Activated CD4-positive, alpha-beta memory T cell treated with anti-CD3 and anti-CD28 coated beads, Interleukin-2, amount 10 ng/mL, durations not matched to agents 7 days and 5 days (primary cell): ENCODE measurements around the gene CD300C. TPM values are rescaled to one million over a fixed set of nuclear protein-coding genes. Genes with fewer than 3 reads are reported as not detected.
"Not testable (repeated sequence)": the region's sequence is repeated elsewhere in the genome, so short reads cannot be mapped to it uniquely, and the experiment has no call there.

ENCODE experiments used
- CTCF ChIA-PET: fragments of 350-600 bp; sonication (Branson Sonifier 250); formaldehyde crosslinking; loops from one replicate; lab custom pipeline; 2021; ENCODE audit warnings: antibody characterized with exemption, inconsistent platforms; lab: Charles Lee
- POLR2A ChIA-PET: fragments of 350-600 bp; sonication (Branson Sonifier 250); formaldehyde crosslinking; loops from one replicate; lab custom pipeline; 2021; ENCODE audit warnings: antibody characterized with exemption; lab: Charles Lee
- DNase-seq: peaks from one replicate; pipeline ENCODE4 v3.0.0-alpha.2; 2020
- H3K27ac Mint-ChIP-seq: one replicate; pipeline ENCODE4 v1.8.0; 2021; ENCODE audit warnings: mild to moderate bottlenecking, mixed read lengths
- H3K27me3 Mint-ChIP-seq: one replicate; pipeline ENCODE4 v1.8.0; 2021; ENCODE audit warnings: mixed read lengths
- H3K36me3 Mint-ChIP-seq: one replicate; pipeline ENCODE4 v1.8.0; 2021; ENCODE audit warnings: low read depth, mixed read lengths
- H3K4me1 Mint-ChIP-seq: one replicate; pipeline ENCODE4 v1.8.0; 2021; ENCODE audit warnings: mixed read lengths
- H3K4me3 Mint-ChIP-seq: one replicate; pipeline ENCODE4 v1.8.0; 2021; ENCODE audit warnings: mild to moderate bottlenecking, mixed read lengths
- H3K9me3 Mint-ChIP-seq: one replicate; pipeline ENCODE4 v1.8.0; 2021; ENCODE audit warnings: mixed read lengths
- total RNA-seq, 2 experiments: library from RNA; stranded (reverse); gene quantifications; one replicate each; pipeline ENCODE4 v1.2.3, GENCODE V29; 2021

CD300C gene
- total RNA-seq, 2 experiments from 2014 or later: 3.9 to 4.1 TPM

DNA sequence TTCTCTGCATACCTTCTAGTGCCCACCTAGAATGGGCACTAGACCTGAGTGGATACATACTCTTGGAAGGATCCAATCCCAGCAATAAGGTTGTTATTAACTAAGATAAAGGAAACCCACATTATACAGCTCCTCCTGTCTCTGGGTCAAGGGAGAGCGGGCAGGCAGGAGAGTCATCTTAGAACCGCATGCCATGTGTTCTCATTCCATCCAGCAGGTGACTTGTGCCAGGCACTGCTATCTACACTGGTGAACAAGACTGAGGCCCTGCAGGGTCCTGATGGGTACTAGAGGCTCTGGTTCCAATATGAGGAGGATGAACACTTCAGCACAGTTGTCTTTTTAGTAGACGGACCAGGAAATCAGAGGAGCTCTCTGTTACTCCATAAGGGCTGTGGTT, 27.3 kb upstream of the CD300C start:
- Mint-ChIP-seq H3K27ac (no peak overlapping the region), H3K36me3 (no peaks in the 10 kb centered on the region), H3K9me3 (peaks cover 5% of the 10 kb centered on the region), H3K4me1 (peaks cover 16% of the 10 kb centered on the region), H3K27me3 (peaks cover 43% of the 10 kb centered on the region), H3K4me3 (no peak overlapping the region)
- DNase-seq: no peak
- ChIA-PET POLR2A (no interaction called here), CTCF (interaction anchor here (1.1 to 1.4 kb wide), 2 partner anchors 164 to 218 kb away, joined by 3 to 4 read pairs; partner anchors contain the start of gene RAB37)

DNA sequence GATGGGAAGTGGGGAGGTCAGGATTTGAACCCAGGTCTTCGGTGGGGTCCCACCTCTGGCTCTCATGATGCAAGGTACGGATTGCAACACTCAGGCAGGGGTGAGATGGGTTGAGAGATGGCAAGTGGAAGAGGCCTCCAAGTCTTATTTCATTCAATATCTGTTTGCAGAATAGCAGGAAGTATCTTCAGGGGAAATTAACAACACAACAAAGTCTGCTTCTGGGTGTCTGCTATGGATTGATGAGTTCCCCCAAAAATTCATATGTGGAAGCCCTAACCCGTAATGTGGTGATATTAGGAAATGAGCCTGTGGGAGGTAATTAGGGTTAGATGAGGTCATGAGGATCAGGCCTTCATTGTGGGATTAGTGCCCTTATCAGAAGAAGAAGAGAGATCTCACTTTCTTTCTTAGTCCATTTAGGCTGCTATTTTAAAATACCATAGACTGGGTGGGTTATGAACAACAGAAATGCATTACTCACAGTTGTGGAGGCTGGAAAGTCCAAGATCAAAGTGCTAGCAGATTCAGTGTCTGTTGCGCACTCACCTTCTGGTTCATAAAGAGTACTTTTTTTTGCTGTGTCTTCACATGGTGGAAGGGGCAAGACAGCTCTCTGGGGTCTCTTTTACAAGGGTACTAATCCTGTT, 25.8 kb upstream of the CD300C start:
- Mint-ChIP-seq H3K9me3 (peaks cover 5% of the 10 kb centered on the region), H3K27ac (no peak overlapping the region), H3K36me3 (no peaks in the 10 kb centered on the region), H3K4me1 (peaks cover 16% of the 10 kb centered on the region), H3K27me3 (peaks cover 50% of the 10 kb centered on the region), H3K4me3 (no peak overlapping the region)
- POLR2A ChIA-PET: no interaction called here
- CTCF ChIA-PET: no interaction called here
- no peak for DNase-seq

DNA sequence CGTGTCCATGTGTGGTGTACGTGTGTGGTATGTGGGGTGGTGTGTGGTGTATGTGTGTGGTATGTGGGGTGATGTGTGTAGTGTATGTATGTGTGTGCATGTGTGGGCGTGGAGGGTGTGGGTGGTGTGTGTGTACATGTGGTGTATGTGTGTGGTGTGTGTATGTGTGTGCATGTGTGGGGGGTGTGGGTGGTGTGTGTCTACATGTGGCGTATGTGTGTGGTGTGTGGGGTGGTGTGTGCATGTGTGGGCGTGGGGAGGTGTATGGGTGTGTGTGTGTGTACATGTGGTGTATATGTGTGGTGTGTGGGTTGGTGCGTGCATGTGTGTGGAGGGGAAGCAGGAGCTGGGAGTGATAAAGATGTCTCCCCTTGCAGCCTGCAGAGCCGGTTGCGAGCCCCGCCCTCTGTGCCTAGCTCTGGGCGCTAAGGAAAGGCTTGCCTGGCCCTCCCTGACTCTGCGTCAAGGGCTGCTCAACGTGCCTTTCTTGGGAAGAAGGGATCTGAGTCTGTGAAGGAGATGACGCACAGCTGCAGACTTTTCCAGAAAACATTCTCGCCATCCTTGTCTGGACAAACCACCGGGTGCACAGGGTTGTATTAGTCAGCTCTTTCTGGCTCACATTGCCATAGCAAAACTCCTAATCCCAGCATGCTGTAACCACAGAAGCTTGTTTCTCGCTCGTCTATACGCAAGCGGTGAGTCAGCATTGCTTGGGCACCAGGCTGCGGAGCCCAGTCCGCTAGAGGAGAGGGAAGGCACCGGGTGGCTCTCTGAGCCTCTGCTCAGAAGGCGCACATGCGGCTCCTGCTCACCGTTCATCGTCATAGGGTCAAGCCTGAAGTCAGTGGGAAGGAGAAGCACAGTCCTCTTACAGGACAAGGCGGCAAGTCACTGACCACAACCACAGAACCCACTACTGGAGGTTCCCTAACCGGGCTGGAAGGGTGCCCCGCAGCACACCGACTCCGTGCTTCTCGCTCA, 23.4 kb upstream of the CD300C start:
- H3K27me3 Mint-ChIP-seq: peaks cover 44% of the 10 kb centered on the region
- ChIA-PET POLR2A (interaction anchor here (1.4 kb wide), 1 partner anchor 304 kb away, joined by 3 read pairs; the partner anchor contains the start of gene FDXR), CTCF (no interaction called here)
- no peak for DNase-seq
- peaks cover 16% of the 10 kb centered on the region for H3K4me1 Mint-ChIP-seq
- peaks cover 5% of the 10 kb centered on the region for H3K9me3 Mint-ChIP-seq
- H3K4me3 Mint-ChIP-seq: no peak overlapping the region
- H3K36me3 Mint-ChIP-seq: no peaks in the 10 kb centered on the region
- H3K27ac Mint-ChIP-seq: no peak overlapping the region

DNA sequence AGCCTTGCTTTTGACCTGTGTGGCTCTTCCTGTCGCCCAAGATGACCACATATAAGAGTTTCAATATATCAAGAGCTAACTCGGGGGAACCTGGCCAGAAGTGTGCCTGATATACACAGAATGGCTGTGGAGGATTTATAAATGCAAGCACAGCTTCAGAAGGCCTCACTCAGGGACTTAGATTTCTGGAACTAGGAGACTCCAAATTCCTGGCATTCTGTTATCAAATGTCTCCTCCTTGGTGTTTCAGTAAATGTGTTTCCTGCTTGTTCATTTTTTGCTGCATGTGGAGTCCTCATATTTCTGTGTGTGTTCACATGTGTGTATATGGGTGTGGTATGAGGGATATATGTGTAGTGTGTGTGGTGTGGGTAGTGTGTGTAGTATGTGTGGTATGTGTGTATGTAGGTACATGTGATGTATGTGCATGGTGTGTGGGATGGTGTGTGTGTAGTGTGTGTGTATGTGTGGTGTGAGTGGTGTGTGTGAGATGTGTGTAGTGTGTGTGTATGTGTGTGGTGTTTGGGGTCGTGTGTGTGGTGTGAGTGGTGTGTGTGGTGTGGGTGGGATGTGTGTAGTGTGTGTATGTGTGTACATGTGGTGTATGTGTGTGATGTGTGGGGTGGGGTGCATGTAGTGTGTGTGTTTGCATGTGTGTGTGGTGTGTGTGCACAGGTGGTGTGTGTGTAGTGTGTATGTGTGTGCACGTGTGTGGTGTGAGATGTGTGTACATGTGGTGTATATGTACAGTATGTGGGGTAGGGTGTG, 22.4 kb upstream of the CD300C start:
- H3K27me3 Mint-ChIP-seq: peaks cover 46% of the 10 kb centered on the region
- CTCF ChIA-PET: no interaction called here
- H3K4me3 Mint-ChIP-seq: no peak overlapping the region
- H3K36me3 Mint-ChIP-seq: no peaks in the 10 kb centered on the region
- peaks cover 16% of the 10 kb centered on the region for H3K4me1 Mint-ChIP-seq
- H3K9me3 Mint-ChIP-seq: peaks cover 5% of the 10 kb centered on the region
- no peak overlapping the region for H3K27ac Mint-ChIP-seq
- no peak for DNase-seq
- POLR2A ChIA-PET: no interaction called here

DNA sequence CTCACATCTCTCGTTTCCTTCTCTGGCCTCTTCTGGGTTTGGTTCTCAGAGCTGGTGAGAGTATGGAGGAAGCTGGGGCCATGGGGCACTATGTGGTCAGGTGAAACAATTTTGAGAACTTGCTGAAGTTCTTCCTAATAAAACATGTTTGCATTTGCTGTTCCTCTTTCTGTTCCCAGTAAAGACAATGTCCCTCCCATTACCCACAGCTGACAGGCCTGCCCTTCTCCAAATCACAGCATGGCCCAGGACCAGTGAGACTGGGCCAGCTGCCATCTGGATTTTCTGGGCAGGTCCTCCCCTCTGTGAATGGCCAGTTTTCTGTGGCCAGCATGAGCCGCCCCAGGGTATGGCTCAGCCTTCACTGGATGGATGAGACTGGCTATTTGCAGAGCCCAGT, 21.5 kb upstream of the CD300C start, which contains the start of gene CD300H:
Gene CD300H (minus strand): TSS at position 113 of the 400 bp plus-strand sequence.
- H3K9me3 Mint-ChIP-seq: peaks cover 5% of the 10 kb centered on the region
- POLR2A ChIA-PET: no interaction called here

DNA sequence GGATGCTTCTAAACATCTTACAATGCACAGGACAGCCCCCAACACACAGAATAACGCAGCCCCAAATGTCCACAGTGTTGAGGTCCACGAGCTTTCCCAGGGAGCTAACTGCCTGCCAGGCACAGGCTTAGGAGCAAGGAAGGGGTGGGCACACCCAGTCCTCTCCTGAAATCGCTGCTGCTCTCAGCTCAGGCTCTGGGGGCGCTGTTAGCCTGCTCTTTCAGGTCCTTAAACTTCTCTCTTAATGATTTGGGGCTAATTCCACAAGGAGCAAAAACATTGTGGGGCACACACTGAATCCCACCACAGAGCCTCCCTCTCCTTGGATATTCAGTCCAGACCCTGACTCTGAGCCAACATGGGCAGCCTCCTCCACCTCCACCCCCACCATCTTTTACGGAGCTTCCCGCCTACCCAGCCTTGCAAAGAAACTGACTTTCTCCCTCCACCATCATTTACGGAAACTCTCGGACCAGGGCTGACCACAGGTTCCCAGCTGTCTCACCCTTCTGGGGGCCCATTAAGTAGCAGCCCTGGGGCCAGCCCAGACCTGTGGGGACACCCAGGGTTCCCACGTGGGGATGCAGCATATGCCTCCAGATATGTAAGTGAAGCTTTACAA, 20.3 kb upstream of the CD300C start:
- H3K9me3 Mint-ChIP-seq: peaks cover 5% of the 10 kb centered on the region
- ChIA-PET POLR2A (interaction anchor here (0.7 kb wide), 1 partner anchor 192 kb away, joined by 3 read pairs; no protein-coding TSS in a partner anchor), CTCF (interaction anchor here (0.6 to 2.1 kb wide), 16 partner anchors 8 to 395 kb away, joined by 3 to 12 read pairs (median 4); partner anchors contain the start of gene RAB37)
- no peak overlapping the region for H3K4me3 Mint-ChIP-seq
- H3K27me3 Mint-ChIP-seq: peaks cover 53% of the 10 kb centered on the region
- no peak overlapping the region for H3K27ac Mint-ChIP-seq
- peaks cover 16% of the 10 kb centered on the region for H3K4me1 Mint-ChIP-seq
- DNase-seq: peak; percentile 41
- no peaks in the 10 kb centered on the region for H3K36me3 Mint-ChIP-seq

More for the DNA sequence above, 21.5 kb upstream of the CD300C start, which contains the start of gene CD300H:
- Mint-ChIP-seq H3K27me3 (peaks cover 48% of the 10 kb centered on the region), H3K36me3 (no peaks in the 10 kb centered on the region), H3K27ac (no peak within 1 kb of the TSS), H3K4me1 (peaks cover 16% of the 10 kb centered on the region), H3K4me3 (no peak within 1 kb of the TSS)
- CTCF ChIA-PET: interaction anchor here (0.9 to 1.4 kb wide), 2 partner anchors 19 to 170 kb away, joined by 3 to 5 read pairs; partner anchors contain the start of gene RAB37
- DNase-seq: no peak

DNA sequence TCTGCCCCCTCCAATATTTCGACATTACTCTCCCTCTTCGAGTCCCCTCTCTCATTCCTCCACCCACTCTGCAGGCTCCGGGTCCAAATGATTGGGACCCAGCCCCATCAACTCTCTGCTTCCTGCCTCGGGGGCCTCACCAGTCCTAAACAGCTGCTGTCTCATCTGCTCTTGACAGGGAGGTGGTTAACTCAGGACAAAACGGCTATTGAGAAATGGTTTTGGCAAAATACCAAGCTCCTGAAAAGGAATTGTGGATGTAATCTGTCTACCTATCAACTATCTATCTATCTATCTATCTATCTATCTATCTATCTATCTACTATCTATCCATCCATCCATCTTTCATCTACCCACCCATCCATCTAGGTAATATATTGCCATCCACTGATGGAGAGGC, 19.2 kb upstream of the CD300C start:
- Mint-ChIP-seq H3K4me1 (peaks cover 16% of the 10 kb centered on the region), H3K27me3 (peaks cover 52% of the 10 kb centered on the region), H3K36me3 (no peaks in the 10 kb centered on the region), H3K27ac (no peak overlapping the region), H3K4me3 (no peak overlapping the region), H3K9me3 (peaks cover 5% of the 10 kb centered on the region)
- no peak for DNase-seq
- ChIA-PET CTCF (interaction anchor here (1.0 to 2.1 kb wide), 4 partner anchors 75 to 226 kb away, joined by 4 to 12 read pairs (median 4); no protein-coding TSS in a partner anchor), POLR2A (no interaction called here)

DNA sequence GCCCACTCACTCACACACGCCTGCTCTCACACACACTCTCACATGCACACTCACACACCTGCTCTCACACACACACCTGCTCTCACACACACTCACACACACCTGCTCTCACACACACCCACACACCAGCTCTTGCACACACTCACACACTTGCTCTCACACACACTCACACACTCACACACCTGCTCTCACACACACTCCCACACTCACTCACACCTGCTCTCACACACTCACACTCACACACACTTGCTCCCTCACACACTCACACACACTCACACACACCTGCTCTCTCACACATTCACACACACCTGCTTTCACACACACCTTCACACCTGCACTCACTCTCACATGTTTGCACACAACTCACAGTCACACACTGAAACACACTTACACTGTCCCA, 17.4 kb upstream of the CD300C start:
- Mint-ChIP-seq H3K27me3 (peaks cover 38% of the 10 kb centered on the region), H3K4me3 (no peak overlapping the region), H3K27ac (no peak overlapping the region), H3K9me3 (peaks cover 2% of the 10 kb centered on the region), H3K4me1 (peaks cover 9% of the 10 kb centered on the region), H3K36me3 (no peaks in the 10 kb centered on the region)
- POLR2A ChIA-PET: no interaction called here
- no peak for DNase-seq
- CTCF ChIA-PET: no interaction called here

DNA sequence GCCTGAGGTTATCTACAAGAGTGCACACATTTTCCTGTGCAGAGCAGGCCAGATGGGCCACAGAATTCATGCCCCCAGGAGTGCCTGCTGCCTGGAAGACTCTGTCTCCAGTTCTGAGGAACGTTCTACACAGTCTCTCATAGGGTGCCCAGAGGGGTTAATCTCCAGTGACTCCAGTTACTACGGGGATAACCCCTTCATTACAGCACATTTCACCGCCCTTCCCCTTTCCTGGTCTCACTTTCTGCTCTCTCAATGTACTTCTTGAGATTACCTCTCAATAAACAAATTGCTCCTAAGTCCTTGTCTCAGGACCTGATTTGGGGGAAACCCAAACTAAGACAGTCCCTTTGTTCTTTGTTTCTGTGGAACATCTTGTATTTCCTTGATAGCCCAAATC, 15.7 kb upstream of the CD300C start:
- ChIA-PET CTCF (no interaction called here), POLR2A (no interaction called here)
- Mint-ChIP-seq H3K4me1 (peaks cover 7% of the 10 kb centered on the region), H3K4me3 (no peak overlapping the region), H3K27ac (no peak overlapping the region), H3K9me3 (no peaks in the 10 kb centered on the region), H3K36me3 (no peaks in the 10 kb centered on the region), H3K27me3 (peaks cover 32% of the 10 kb centered on the region)
- DNase-seq: no peak

DNA sequence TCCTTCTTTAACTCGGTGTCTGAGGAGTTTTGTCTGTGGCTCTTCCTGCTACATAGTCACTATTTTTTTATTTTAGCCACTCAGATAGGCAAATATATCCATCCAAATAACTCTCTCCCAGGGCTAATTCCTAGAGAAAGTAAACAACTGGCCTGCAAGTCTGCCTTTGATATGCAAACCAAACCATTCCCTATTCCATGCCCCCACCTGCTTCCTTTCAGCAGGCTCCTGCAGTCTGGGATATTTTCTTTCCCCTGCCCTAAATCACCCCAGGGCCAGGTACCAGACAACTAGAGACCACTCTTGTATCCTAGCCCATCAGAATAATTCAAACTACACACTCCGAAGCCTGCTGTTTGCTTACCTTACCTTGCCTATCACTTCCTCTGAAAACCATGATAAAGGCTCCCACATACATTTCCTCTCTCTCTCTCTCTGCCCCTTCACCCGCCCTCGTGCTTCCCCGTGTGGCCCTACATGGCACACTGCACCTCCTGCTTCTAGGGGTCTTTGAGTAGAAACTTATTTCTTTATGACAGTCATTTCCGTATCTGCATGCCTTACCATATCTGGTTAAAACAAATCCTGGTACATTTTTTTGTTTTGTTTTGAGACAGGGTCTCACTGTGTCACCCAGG, 13.1 kb upstream of the CD300C start:
- POLR2A ChIA-PET: no interaction called here
- Mint-ChIP-seq H3K9me3 (no peaks in the 10 kb centered on the region), H3K4me1 (peaks cover 13% of the 10 kb centered on the region), H3K36me3 (no peaks in the 10 kb centered on the region), H3K27ac (no peak overlapping the region), H3K4me3 (no peak overlapping the region), H3K27me3 (peaks cover 25% of the 10 kb centered on the region)
- no peak for DNase-seq
- CTCF ChIA-PET: no interaction called here

DNA sequence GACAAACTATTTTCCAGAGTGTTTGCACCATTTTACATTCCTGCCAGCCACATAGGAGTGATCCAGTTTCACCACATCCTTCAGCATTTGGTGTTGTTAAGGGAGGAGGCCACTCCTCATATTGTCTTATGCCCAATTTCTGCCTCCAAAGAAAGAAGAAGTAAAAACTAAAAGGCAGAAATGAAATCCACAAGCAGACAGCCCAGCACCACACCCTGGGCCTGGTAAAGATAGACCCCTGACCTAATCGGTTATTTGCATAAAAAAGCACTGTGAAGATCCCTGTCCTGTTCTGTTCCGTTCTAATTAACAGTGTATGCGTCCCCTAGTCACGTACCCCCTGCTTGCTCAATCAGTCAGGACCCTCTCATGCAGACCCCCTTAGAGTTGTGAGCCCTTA, 12.5 kb upstream of the CD300C start:
- Mint-ChIP-seq H3K4me1 (peaks cover 13% of the 10 kb centered on the region), H3K27me3 (peaks cover 23% of the 10 kb centered on the region)
- H3K36me3 Mint-ChIP-seq, H3K27ac Mint-ChIP-seq, H3K4me3 Mint-ChIP-seq, DNase-seq, POLR2A ChIA-PET, H3K9me3 Mint-ChIP-seq: not testable (repeated sequence)
- CTCF ChIA-PET: interaction anchor here (1.4 kb wide), 1 partner anchor 8 kb away, joined by 7 read pairs; no protein-coding TSS in a partner anchor
